CD1c-positive myeloid dendritic cell (primary cell): Measurements from ENCODE around the gene FRRS1.

Experiments used
- DNase-seq: peaks from one replicate; pipeline ENCODE4 v3.0.0-alpha.2; 2016; ENCODE audit errors: extremely low spot score

Gene FRRS1

GRCh38 chr1:99677416-99677815, 89.0 kb downstream of the FRRS1 start:
- no peak for DNase-seq

GRCh38 chr1:99676876-99677275, 89.6 kb downstream of the FRRS1 start:
- no peak for DNase-seq

DNA sequence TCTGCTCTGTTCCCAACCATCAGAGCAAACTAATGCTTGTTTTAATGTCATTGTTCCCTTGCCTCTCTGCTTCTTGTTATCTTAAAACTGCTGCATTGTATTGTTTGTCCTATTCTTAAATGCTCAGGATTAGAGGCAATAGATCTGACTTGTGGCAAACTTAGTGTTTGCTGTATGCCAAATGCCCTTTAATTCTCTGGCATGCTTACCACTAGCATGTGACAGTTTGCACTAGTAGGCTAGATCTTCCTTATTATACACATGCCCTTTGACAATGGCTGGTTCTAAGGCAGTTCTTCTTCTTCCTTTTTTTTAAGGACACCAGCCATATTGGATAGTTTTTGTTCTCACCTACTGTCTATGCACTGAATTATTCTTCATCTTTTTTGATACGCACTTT, 90.4 kb downstream of the FRRS1 start:
- no peak for DNase-seq

DNA sequence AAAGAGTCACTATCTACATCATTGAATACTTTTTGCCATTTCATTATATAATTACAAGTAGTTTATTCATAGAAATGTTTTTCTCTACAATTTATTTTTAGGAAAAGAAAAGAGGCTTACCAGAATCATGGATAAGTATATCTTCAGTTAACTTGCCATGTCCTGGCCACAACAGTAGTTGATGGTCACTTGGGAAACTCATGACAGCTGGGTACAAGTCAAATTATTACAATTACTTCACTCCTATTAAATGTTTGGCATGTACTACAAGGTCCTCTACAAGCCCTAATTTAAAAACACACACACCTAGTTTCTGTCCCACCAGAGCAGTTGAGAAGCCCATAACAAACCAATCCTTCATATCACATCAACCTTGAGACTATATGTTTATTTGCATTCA, 91.1 kb downstream of the FRRS1 start:
- DNase-seq, result no peak

DNA sequence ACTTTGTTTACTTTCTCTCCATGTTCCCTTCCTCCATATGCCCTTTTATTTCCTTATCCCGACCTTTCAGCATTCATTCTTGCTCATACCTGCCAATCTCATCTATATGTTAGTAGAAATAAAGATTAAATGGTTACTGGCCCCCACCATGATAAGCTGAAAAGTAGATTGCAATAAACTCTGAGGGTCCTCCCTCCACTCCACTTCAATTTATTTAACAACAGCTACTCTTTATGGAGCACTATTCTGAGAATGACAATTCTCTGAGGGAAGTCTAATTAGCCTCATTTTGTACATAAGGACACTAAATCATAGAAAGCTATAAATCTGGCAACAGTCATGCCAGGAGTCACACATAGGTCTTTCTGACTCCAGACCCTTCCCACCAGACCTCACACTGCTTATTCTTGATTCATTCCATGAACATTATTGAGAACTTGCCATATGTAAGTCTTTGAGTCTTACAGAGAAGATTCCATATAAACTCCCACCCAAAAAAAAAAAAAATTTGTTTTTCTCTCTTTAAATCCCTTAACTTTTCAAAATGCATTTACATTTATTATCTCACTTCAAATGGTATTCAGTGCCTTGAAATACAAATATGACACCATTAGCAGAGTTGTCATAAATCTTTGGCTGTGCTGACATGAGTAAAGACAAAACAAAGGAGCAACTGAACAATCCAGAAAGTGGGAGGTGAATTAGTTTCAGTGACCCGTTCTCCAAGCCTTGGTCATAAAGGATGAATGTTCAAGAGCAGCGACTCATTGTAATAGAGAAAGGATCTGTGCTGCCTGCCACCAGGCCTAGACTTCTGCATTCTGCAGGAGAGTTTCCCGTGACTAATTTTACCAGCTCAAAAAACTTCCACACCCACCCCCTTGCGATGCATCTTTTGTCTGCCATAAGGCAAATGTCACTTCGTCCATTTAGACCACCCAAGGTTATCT, 92.0 kb downstream of the FRRS1 start:
- DNase-seq, result no peak

DNA sequence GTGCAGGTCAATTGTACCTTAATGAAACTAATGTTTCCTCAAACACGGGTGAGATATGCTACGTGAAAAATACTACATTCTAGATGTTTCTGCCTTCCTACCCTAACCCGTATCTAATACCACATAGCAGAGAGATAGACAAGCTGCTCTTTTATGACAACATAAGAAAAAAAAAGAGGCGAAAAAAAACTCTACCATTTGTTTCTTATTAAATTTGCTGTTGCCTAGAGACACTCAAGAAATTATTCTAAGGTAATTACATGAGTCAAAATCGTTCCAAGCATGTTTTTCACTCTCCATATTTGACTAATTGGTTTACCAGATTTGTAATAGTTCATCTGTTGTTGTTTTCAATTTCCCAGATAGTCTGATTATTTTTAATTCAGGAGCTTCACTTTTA, 93.1 kb downstream of the FRRS1 start:
- no peak for DNase-seq

GRCh38 chr1:99672530-99673213, 93.8 kb downstream of the FRRS1 start:
- no peak for DNase-seq

GRCh38 chr1:99672038-99672437, 94.4 kb downstream of the FRRS1 start:
- no peak for DNase-seq

GRCh38 chr1:99670583-99670982, 95.9 kb downstream of the FRRS1 start:
- no peak for DNase-seq

- DNase-seq, result no peak
These were observed 96.6 kb downstream of the FRRS1 start for GRCh38 chr1:99669821-99670220.

GRCh38 chr1:99669376-99669775, 97.1 kb downstream of the FRRS1 start:
- no peak for DNase-seq

DNA sequence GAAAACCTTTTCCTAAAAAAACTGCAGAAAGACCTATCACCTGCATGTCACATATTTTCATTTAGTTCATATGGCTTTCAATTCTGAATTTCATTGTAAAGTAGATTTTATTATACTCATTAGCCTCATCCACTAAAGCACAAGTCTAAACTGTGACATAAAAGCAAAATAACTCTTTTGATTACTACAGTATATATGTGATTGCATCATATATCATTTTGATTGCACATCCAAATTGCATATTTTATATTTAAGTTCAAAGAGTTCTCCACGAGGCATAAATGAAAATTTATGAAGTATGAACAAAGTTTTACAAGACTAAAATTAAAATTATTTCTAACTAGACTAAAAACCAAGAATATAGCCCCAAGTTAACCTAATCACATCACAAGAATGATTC, 101.2 kb downstream of the FRRS1 start:
- no peak for DNase-seq

DNA sequence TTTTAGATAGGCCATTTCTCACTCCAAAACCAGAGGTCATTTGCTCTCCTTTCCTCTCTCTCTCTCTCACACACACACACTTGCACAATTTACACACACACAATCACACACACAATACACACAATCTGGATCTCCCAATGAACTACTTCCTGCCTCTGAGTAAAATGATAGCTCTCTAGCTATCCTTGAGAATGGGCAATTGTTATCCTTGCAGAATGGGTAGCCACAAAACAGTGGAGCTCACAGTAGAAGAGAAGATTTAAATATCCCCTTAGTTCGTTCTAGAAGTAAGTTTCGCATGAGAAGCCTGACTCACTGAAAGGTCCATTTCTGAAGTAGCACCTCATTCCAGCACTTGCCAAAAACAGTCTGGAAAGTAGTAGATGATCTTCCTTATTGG, 102.9 kb downstream of the FRRS1 start:
- DNase-seq, result no peak

GRCh38 chr1:99662539-99663080, 103.8 kb downstream of the FRRS1 start:
- DNase-seq, result no peak

DNA sequence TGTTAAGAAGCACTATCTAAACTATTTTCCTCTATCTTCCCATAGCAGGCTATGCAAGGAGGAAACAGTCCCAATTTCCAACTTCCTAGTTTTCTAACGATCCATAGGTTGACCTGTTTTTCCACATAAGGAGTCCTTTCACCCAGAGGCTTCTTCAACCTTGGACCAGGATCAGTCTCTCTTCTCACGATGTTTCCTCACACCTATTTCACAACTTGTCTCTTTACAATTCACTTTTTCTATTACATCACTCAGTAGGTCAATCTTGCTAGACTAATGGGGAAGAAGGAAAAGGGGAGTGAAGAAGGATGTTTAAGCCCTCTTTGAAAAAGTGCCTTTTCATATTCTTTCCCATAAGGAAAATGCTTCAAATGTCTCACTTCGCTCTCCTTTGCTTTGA, 104.7 kb downstream of the FRRS1 start:
- DNase-seq, result no peak

GRCh38 chr1:99660496-99660895, 105.9 kb downstream of the FRRS1 start:
- no peak for DNase-seq

DNA sequence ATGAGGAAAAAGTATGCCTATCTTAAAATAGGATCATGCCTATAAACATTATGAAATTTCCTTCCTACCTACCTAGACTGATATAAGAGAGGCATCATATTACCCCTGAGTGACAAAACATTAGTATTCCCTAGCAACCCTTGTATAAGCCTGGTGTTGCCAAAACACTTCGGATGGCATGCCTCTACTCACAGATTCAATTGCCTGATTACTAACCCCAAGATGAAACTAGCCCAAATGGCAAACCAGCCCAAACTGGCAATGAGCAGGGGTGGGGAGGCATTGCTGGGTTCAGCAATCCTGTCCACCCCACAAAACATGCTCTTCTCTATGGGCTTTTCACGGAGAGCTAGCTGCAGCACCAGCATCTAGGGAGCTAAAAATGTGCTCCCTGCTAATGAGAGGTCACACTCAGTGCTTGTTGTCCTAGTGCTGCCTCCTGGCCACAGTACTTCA, 106.7 kb downstream of the FRRS1 start:
- DNase-seq, result no peak
